Heart left ventricle (tissue), 16 donors: ENCODE data around the gene GFM2. TPM values are rescaled to one million over a fixed set of nuclear protein-coding genes. Genes with fewer than 3 reads are reported as not detected.
A peak's percentile ranks its signal among the peaks of the same experiment; 100 is the strongest.

Experiments used
- ATAC-seq, 4 donors: fragments of 200-7000 bp; cut with Tn5 transposase; one replicate each; pipeline ENCODE4 v1.9.1; 2020 to 2022; ENCODE audit warnings: moderate library complexity in 4 of 4, mild to moderate bottlenecking in 3 of 4, moderate number of reproducible peaks in 1 of 4
- DNase-seq, 5 donors: peaks; one replicate each; pipeline ENCODE4 v3.0.0-alpha.2; 2020
- H3K27ac ChIP-seq, 12 donors: fragments of 200-600 bp; sonication (generic) in 4 of 12; one replicate each; pipeline versions ENCODE4 v1.5.0 to v1.8.0; 2016 to 2022; ENCODE audit warnings: mild to moderate bottlenecking in 2 of 12
- H3K27me3 ChIP-seq, 9 donors: fragments of 200-600 bp; sonication (generic) in 2 of 9; one replicate each; pipeline versions ENCODE4 v1.5.1 to v1.8.0; 2016 to 2022; ENCODE audit warnings: mild to moderate bottlenecking in 3 of 9
- H3K36me3 ChIP-seq, 9 donors: fragments of 200-600 bp; sonication (generic) in 2 of 9; one replicate each; pipeline versions ENCODE4 v1.5.0 to v1.8.0; 2018 to 2022; ENCODE audit warnings: mild to moderate bottlenecking in 2 of 9
- H3K4me1 ChIP-seq, 12 donors: fragments of 200-600 bp; sonication (generic) in 4 of 12; one replicate each; pipeline versions ENCODE4 v1.5.0 to v1.8.0; 2016 to 2022; ENCODE audit warnings: mild to moderate bottlenecking in 3 of 12
- H3K4me3 ChIP-seq, 12 donors: fragments of 200-600 bp; sonication (generic) in 4 of 12; one replicate each; pipeline versions ENCODE4 v1.5.0 to v1.8.0; 2017 to 2022; ENCODE audit warnings: mild to moderate bottlenecking in 9 of 12, moderate library complexity in 4 of 12
- H3K9me3 ChIP-seq, 12 donors: fragments of 200-600 bp; sonication (generic) in 4 of 12; one replicate each; pipeline versions ENCODE4 v1.5.0 to v1.8.0; 2016 to 2022; ENCODE audit warnings: mild to moderate bottlenecking in 1 of 12
- CTCF ChIP-seq, 12 donors: fragments of 200-600 bp; sonication (generic) in 4 of 12; IDR thresholded peaks; one replicate each; pipeline versions ENCODE4 v1.5.0 to v1.8.0; 2018 to 2022; ENCODE audit warnings: antibody characterized with exemption in 12 of 12, mild to moderate bottlenecking in 5 of 12
- POLR2A ChIP-seq, 2 donors: fragments of 450-650 bp; IDR thresholded peaks; one replicate each; pipeline ENCODE4 v1.6.1; 2017; ENCODE audit warnings: antibody characterized with exemption in 2 of 2, mild to moderate bottlenecking in 2 of 2, moderate library complexity in 2 of 2
- WGBS, 4 donors: extraction: QIAGEN DNeasy Blood & Tissue Kit in 2 of 4; methylation state at CpG; one replicate each; pipeline versions ENCODE4 v1.1.5 to v1.1.7; 2013 to 2018; 5-methylcytosine and 5-hydroxymethylcytosine counted together
- intact Hi-C, 10 donors: fragments of 100-400 bp; cut with DNase I; formaldehyde crosslinking; loops; one replicate each; pipeline versions ENCODE4 v1.11.1 to v1.14.2; 2022
- long read RNA-seq, 3 donors: library from polyadenylated mRNA; unstranded; transcript quantifications; one replicate each; pipeline ENCODE4 v2.0.0, GENCODE V29; 2020 to 2021
- polyA plus RNA-seq, 2 donors: library from polyadenylated mRNA; stranded (reverse); fragments of 200-250 nt; gene quantifications; one replicate each; pipeline ENCODE4 v1.2.3, GENCODE V29; 2013
- total RNA-seq, 9 donors: library from RNA; depleted of rRNA in 2 of 9; stranded (reverse); fragments of >200 nt in 2 of 9; fragmentation: NEBNext Ultra II Directional in 3 of 9; extraction: Animal tissue kit (Norgen Biotek cat#: 25700) in 3 of 9; gene quantifications; one replicate each; pipeline versions ENCODE4 v1.1.0 to v1.2.4, GENCODE V29; 2016 to 2023
- donor health status: ischemic (EF 13 %, LVEDD 7.1; RV severe dilation, severe dysfunction).
- donor health status: healthy with polysubstance abuse.
- donor health status: DM: no; HTN: yes; CAD: no.
- donor health status: DM: no; HTN: no; CAD: no.
- donor health status: ischemic (EF 25% LVEDD 6.9; RV normal size, moderate dysfunction).
- donor health status: ischemic (EF 25% LVEDD 5.7; RV mildly dilated, moderate dysfunction).
- donor health status: healthy.
- donor health status: DM: yes; HTN: yes; CAD: no.
- donor health status: ischemic (EF 35%, LVEDD 5.7; RV mildly dilated, moderate dysfunction).
- donor health status: nonischemic (EF 11% LVEDD 7.7; RV severe dilation, severe dysfunction).
- donor health status: DM: yes; HTN: yes; CAD: no.
- donor health status: PGD.
- donor health status: ischemic (EF 29% LVEDD 5.4; RV normal size, mild dysfunction).
- donor health status: nonischemic (EF 23%, LVEDD 6.1; RV moderate dilation, normal function).

Gene GFM2
- total RNA-seq (10 to 100 TPM; 26.3 to 54.9 (median 46.1) TPM), polyA plus RNA-seq (10 to 100 TPM; 29.1 to 39.9 TPM)
- long read RNA-seq, donor 1, transcript GFM2-201 (21 exons, 3,249 nt), result major isoform, 76 of 100 reads
- long read RNA-seq, donor 1, partial matches to known transcripts, result 10 of 100 reads
- long read RNA-seq, donor 1, other reads (novel, unspliced or antisense), result 9 of 100 reads
- long read RNA-seq, donor 2, transcript GFM2-201 (21 exons, 3,249 nt), result major isoform, 96 of 138 reads
- long read RNA-seq, donor 2, transcript GFM2-202 (20 exons, 2,856 nt), result minor isoform, 6 of 138 reads
- long read RNA-seq, donor 2, transcript GFM2-203 (15 exons, 1,870 nt), result minor isoform, 5 of 138 reads
- long read RNA-seq, donor 2, partial matches to known transcripts, result 12 of 138 reads
- long read RNA-seq, donor 2, other reads (novel, unspliced or antisense), result 19 of 138 reads
- long read RNA-seq, donor 3, transcript GFM2-201 (21 exons, 3,249 nt), result major isoform, 34 of 47 reads
- long read RNA-seq, donor 3, partial matches to known transcripts, result 5 of 47 reads
- long read RNA-seq, donor 3, other reads (novel, unspliced or antisense), result 7 of 47 reads

- 0 to 1% (median 1%) methylated on average over 39 to 54 of the region's 54 CpGs for WGBS, 4 donors
- peaks cover 0 to 55% (median 49%) of the 10 kb centered on the region in 9 donors for H3K36me3 ChIP-seq
- intact Hi-C loops, result loop anchor here in 8 of 10 donors (2.0 to 10.0 kb wide), 6 partner anchors 80 to 568 kb away; partner anchors contain the start of genes HEXB (in 2 of the 8) and HMGCR (in 1 of the 8)
Measured at GRCh38 chr5:74766849-74767578, at the start of gene GFM2, which contains the start of gene NSA2. GFM2 (minus strand) TSS chr5:74767117; CDS start chr5:74763742, 3,375 bp downstream. NSA2 (plus strand) TSS chr5:74767249; CDS start chr5:74767361, 112 bp downstream.

GRCh38 chr5:74810915-74811314 lies 44.0 kb upstream of the GFM2 start:
- no peak for ATAC-seq
- Histone ChIP-seq H3K4me3 (no peak overlapping the region), H3K4me1 (no peaks in the 10 kb centered on the region), H3K9me3 (no peaks in the 10 kb centered on the region), H3K27me3 (no peaks in the 10 kb centered on the region), H3K27ac (no peak overlapping the region), H3K36me3 (no peaks in the 10 kb centered on the region)
- intact Hi-C loops, result no loop called here
- no peak for TF ChIP-seq POLR2A (IDR thresholded peaks at IDR 0.05)
- TF ChIP-seq CTCF (IDR thresholded peaks at IDR 0.05), result no peak
- no peak for DNase-seq
- 83 to 95% (median 90%) methylated on average over 4 of the region's 4 CpGs for WGBS, 4 donors

More at GRCh38 chr5:74766849-74767578, at the start of gene GFM2, which contains the start of gene NSA2:
- Histone ChIP-seq H3K27ac (peak within 1 kb of the TSS; percentile 52 to 86 (median 81)), H3K27me3 (no peaks in the 10 kb centered on the region), H3K4me3 (peak within 1 kb of the TSS; percentile 67 to 96 (median 92)), H3K9me3 (no peaks in the 10 kb centered on the region), H3K4me1 (peaks cover 0 to 35% (median 28%) of the 10 kb centered on the region in 12 donors)
- TF ChIP-seq POLR2A (IDR thresholded peaks at IDR 0.05) (peak in 1 of 2 donors; percentile 52), CTCF (IDR thresholded peaks at IDR 0.05) (no peak)
- peak; percentile 91 to 94 (median 93) for DNase-seq
- peak; percentile 96 to 100 (median 99) for ATAC-seq

GRCh38 chr5:74801941-74802340 lies 35.0 kb upstream of the GFM2 start:
- intact Hi-C loops, result no loop called here
- ATAC-seq (no peak), DNase-seq (no peak)
- no peak overlapping the region for H3K27ac ChIP-seq
- peaks cover 0 to 7% (median 0%) of the 10 kb centered on the region in 9 donors for H3K27me3 ChIP-seq
- H3K4me3 ChIP-seq, result no peak overlapping the region
- H3K36me3 ChIP-seq, result no peaks in the 10 kb centered on the region
- no peaks in the 10 kb centered on the region for H3K4me1 ChIP-seq
- TF ChIP-seq CTCF (IDR thresholded peaks at IDR 0.05) (no peak), POLR2A (IDR thresholded peaks at IDR 0.05) (no peak)
- WGBS, 4 donors, result 44 to 60% (median 48%) methylated on average over 1 of the region's 1 CpG
- no peaks in the 10 kb centered on the region for H3K9me3 ChIP-seq
